Measurements from ENCODE around the gene ACADSB. TPM values are rescaled to one million over a fixed set of nuclear protein-coding genes. Genes with fewer than 3 reads are reported as not detected.

Gene ACADSB
- 10 to 100 TPM; 37.4 to 50.1 (median 43.5) TPM for total RNA-seq
- polyA plus RNA-seq, result 10 to 100 TPM in 2 of 3 donors, 1 to 10 TPM in 1; 9.8 to 21.7 (median 12.9) TPM
- long read RNA-seq, donor 1, partial matches to known transcripts, result 0 of 5 reads
- long read RNA-seq, donor 1, other reads (novel, unspliced or antisense), result 4 of 5 reads
- long read RNA-seq, donor 2, full-length matches to known transcripts, result 5 of 15 reads
- long read RNA-seq, donor 2, partial matches to known transcripts, result 1 of 15 reads
- long read RNA-seq, donor 2, other reads (novel, unspliced or antisense), result 9 of 15 reads

DNA sequence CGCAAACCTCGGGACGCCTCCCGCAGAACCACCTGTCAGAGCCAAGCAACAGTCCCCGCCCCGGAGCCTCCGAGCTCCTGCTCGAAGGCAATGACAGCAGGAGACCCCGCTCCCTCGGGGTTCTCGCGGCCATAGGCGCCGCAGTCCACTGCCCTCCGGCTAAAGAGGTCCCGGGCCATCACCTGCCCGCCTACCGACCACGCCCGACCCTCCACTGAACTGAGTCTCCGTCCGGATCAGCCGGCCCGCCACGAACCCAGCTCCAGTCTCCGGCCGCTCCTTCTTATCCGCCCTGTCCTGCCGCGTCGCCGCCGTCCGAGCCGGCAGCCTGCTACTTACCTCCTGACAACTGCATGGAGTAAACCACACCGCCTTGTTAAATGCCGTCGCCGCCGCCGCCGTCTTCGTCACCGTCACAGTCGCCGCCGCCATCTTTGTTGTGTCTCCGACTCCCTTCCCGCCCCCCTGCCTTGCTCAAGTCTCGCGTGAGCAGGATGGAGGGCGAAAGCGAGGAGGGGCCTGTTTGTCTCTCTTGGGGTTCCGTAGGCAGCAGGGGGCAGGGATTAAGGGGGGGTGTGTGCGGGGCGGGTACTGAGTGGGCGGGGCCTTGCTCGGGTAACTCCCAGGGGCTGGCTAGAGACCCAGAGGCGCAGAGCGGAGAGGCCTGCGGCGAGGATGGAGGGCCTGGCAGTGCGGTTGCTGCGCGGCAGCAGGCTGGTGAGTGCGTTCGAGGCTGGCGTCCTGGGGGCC lies at the start of gene ACADSB, which contains the start of gene IKZF5:
ACADSB (plus strand) TSS at position 652 of the 750 bp plus-strand sequence; CDS start at position 676, 24 bp downstream.
IKZF5 (minus strand) TSS at position 441 of the 750 bp plus-strand sequence. CDS start 10,170 bp downstream, outside the sequence.
- Histone ChIP-seq H3K4me3 (peak within 1 kb of the TSS; percentile 100), H3K9me3 (no peaks in the 10 kb centered on the region), H3K27me3 (ENCODE audit: insufficient read depth in 3 of 3, low read length in 2 of 3) (no peaks in the 10 kb centered on the region), H3K36me3 (ENCODE audit: insufficient read depth in 1 of 2, low read depth in 1 of 2) (peaks cover 0 to 5% of the 10 kb centered on the region in 2 donors), H3K27ac (peak within 1 kb of the TSS; percentile 98), H3K4me1 (peaks cover 44% of the 10 kb centered on the region)
- WGBS, 3 donors, result 0 to 1% (median 1%) methylated on average over 63 to 68 of the region's 68 CpGs
- intact Hi-C loops (cut with DNase I), result loop anchor here in 1 of 2 donors (2.0 to 5.0 kb wide), 3 partner anchors 26 to 144 kb away; partner anchors contain the start of gene BUB3
- DNase-seq (peak; percentile 95 to 98), ATAC-seq (peak; percentile 95 to 98 (median 98))
- TF ChIP-seq, protein P1, sequence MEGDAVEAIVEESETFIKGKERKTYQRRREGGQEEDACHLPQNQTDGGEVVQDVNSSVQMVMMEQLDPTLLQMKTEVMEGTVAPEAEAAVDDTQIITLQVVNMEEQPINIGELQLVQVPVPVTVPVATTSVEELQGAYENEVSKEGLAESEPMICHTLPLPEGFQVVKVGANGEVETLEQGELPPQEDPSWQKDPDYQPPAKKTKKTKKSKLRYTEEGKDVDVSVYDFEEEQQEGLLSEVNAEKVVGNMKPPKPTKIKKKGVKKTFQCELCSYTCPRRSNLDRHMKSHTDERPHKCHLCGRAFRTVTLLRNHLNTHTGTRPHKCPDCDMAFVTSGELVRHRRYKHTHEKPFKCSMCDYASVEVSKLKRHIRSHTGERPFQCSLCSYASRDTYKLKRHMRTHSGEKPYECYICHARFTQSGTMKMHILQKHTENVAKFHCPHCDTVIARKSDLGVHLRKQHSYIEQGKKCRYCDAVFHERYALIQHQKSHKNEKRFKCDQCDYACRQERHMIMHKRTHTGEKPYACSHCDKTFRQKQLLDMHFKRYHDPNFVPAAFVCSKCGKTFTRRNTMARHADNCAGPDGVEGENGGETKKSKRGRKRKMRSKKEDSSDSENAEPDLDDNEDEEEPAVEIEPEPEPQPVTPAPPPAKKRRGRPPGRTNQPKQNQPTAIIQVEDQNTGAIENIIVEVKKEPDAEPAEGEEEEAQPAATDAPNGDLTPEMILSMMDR (IDR thresholded peaks at IDR 0.05), result no peak

DNA sequence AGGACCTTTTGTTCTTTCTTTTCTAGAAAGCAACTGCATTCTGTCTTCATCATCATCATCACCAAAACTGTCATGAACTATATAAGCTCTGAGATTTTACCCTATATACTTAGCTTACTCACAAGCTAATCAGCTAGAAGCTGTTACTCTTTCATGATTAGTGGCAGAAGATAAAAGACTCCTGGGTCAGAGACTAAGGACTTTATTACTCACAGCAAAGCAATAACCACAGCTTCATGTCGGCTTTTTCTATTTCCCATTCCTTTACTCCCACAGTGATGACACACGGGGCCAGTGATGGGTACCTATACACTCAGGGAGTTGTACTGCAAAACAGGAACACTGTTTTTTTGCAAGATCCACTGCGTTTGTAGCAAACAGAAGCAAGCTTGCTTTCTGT lies 46.4 kb upstream of the ACADSB start:
- TF ChIP-seq, protein P1 (IDR thresholded peaks at IDR 0.05), result no peak
- Histone ChIP-seq H3K9me3 (peaks cover 2% of the 10 kb centered on the region), H3K4me1 (no peaks in the 10 kb centered on the region), H3K36me3 (ENCODE audit: insufficient read depth in 1 of 2, low read depth in 1 of 2) (no peaks in the 10 kb centered on the region), H3K27ac (no peak overlapping the region), H3K4me3 (no peak overlapping the region), H3K27me3 (ENCODE audit: insufficient read depth in 3 of 3, low read length in 2 of 3) (no peaks in the 10 kb centered on the region)
- WGBS, 3 donors, result 67 to 76% (median 74%) methylated on average over 3 of the region's 3 CpGs
- DNase-seq (no peak), ATAC-seq (no peak)
- intact Hi-C loops (cut with DNase I), result no loop called here

DNA sequence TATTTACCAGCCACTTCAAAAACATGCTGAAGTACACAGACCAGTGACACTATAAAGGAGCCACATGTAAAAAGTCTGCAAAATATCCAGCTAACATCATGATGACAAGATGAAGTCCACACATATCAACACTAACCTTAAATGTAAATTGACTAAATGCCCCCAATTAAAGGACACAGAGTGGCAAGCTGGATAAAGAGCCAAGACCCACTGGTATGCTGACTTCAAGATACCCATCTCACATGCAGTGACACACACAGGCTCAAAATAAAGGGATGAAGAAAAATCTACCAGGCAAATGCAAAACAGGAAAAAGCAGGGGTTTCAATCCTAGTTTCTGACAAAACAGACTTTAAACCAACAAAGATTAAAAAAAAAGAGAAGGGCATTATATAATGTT lies 41.9 kb upstream of the ACADSB start:
- intact Hi-C loops (cut with DNase I), result no loop called here
- TF ChIP-seq, protein P1 (IDR thresholded peaks at IDR 0.05), result no peak
- Histone ChIP-seq H3K9me3 (peaks cover 10% of the 10 kb centered on the region), H3K4me1 (no peaks in the 10 kb centered on the region), H3K4me3 (no peak overlapping the region), H3K36me3 (ENCODE audit: insufficient read depth in 1 of 2, low read depth in 1 of 2) (no peaks in the 10 kb centered on the region), H3K27ac (no peak overlapping the region), H3K27me3 (ENCODE audit: insufficient read depth in 3 of 3, low read length in 2 of 3) (no peaks in the 10 kb centered on the region)
- DNase-seq (no peak), ATAC-seq (no peak)

DNA sequence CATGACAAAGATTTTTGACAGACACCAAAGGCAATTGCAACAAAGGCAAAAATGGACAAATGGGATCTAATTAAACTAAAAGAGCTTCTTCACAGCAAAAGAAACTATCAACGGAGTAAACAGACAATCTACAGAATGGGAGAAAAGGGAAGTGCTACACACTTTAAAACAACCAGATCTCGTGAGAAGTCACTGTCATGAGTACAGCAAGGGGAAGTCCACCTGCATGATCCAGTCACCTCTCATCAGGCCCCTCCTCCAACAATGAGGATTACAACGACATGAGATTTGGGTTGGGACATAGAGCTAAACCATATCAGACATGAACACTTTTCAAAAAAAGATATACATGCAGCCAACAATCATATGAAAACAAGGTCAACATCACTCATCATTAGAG lies 40.1 kb upstream of the ACADSB start:
- Histone ChIP-seq H3K4me1 (no peaks in the 10 kb centered on the region), H3K4me3 (no peak overlapping the region), H3K27ac (no peak overlapping the region), H3K36me3 (ENCODE audit: insufficient read depth in 1 of 2, low read depth in 1 of 2) (no peaks in the 10 kb centered on the region), H3K9me3 (peaks cover 10% of the 10 kb centered on the region), H3K27me3 (ENCODE audit: insufficient read depth in 3 of 3, low read length in 2 of 3) (no peaks in the 10 kb centered on the region)
- DNase-seq (no peak), ATAC-seq (no peak)
- TF ChIP-seq, protein P1 (IDR thresholded peaks at IDR 0.05), result no peak
- intact Hi-C loops (cut with DNase I), result no loop called here
- WGBS, 3 donors, result 78 to 82% (median 82%) methylated on average over 3 of the region's 3 CpGs

Measured in psoas muscle (tissue), 8 donors.